ENCODE data around the gene IL6R. TPM values are rescaled to one million over a fixed set of nuclear protein-coding genes. Genes with fewer than 3 reads are reported as not detected.

Gene IL6R
- total and polyA plus RNA-seq, 2 donors (not counting 1 experiment from before 2014, with no cell fraction given), result 3.5 to 5.3 TPM

- Histone ChIP-seq H3K9ac (ENCODE audit: low read length) (no peak overlapping the region), H2AFZ (ENCODE audit: insufficient read depth, low read depth, low read length, poor library complexity, severe bottlenecking) (no peak overlapping the region), H4K20me1 (ENCODE audit: control insufficient read depth, insufficient read depth, low read length, poor library complexity, severe bottlenecking) (no peaks in the 10 kb centered on the region), H3K9me3 (ENCODE audit: control extremely low read depth in 1 of 3, control insufficient read depth in 2 of 3, insufficient read depth in 1 of 3, low read length in 2 of 3) (peaks cover 0 to 1% (median 0%) of the 10 kb centered on the region in 3 donors), H3K79me2 (ENCODE audit: control insufficient read depth, insufficient read depth, low read length) (no peaks in the 10 kb centered on the region), H3K27ac (ENCODE audit: low read length in 2 of 2) (no peak overlapping the region), H3K4me3 (ENCODE audit: control extremely low read depth in 1 of 5, extremely low read depth in 1 of 5, insufficient read depth in 1 of 5, low read depth in 2 of 5, low read length in 4 of 5) (no peak overlapping the region), H3K36me3 (replicated peaks in 1 of 2; ENCODE audit: control extremely low read depth in 1 of 2, control insufficient read depth in 1 of 2, extremely low read depth in 1 of 2, insufficient read depth in 2 of 2, low read length in 1 of 2) (no peaks in the 10 kb centered on the region), H3K27me3 (replicated peaks in 1 of 4; ENCODE audit: control extremely low read depth in 1 of 4, control insufficient read depth in 3 of 4, insufficient read depth in 4 of 4, low read length in 3 of 4) (no peaks in the 10 kb centered on the region), H3K4me1 (ENCODE audit: control insufficient read depth in 2 of 2, insufficient read depth in 2 of 2, low read length in 2 of 2) (peaks cover 0 to 3% of the 10 kb centered on the region in 2 donors), H3K4me2 (replicated peaks; ENCODE audit: low read depth, low read length, poor library complexity, severe bottlenecking) (no peak overlapping the region)
- 91% methylated on average over 10 of the region's 13 CpGs for WGBS (ENCODE audit: insufficient coverage)
- intact Hi-C loops (cut with micrococcal nuclease), result loop anchor here (5.0 kb wide), 1 partner anchor 35 kb away; the partner anchor contains the start of gene IL6R
- Mint-ChIP-seq H3K27ac (no peak overlapping the region), H3K4me3 (no peak overlapping the region), H3K9me3 (ENCODE audit: insufficient read depth) (no peaks in the 10 kb centered on the region), H3K27me3 (no peaks in the 10 kb centered on the region), H3K4me1 (peaks cover 13% of the 10 kb centered on the region)
- CTCF ChIA-PET, result interaction anchor here (0.8 to 1.0 kb wide), 3 partner anchors 12 to 22 kb away, joined by 3 to 7 read pairs (median 4); no protein-coding TSS in a partner anchor
- TF ChIP-seq, protein P1, sequence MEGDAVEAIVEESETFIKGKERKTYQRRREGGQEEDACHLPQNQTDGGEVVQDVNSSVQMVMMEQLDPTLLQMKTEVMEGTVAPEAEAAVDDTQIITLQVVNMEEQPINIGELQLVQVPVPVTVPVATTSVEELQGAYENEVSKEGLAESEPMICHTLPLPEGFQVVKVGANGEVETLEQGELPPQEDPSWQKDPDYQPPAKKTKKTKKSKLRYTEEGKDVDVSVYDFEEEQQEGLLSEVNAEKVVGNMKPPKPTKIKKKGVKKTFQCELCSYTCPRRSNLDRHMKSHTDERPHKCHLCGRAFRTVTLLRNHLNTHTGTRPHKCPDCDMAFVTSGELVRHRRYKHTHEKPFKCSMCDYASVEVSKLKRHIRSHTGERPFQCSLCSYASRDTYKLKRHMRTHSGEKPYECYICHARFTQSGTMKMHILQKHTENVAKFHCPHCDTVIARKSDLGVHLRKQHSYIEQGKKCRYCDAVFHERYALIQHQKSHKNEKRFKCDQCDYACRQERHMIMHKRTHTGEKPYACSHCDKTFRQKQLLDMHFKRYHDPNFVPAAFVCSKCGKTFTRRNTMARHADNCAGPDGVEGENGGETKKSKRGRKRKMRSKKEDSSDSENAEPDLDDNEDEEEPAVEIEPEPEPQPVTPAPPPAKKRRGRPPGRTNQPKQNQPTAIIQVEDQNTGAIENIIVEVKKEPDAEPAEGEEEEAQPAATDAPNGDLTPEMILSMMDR (IDR thresholded peaks at IDR 0.05), result peak; percentile 25
- no peak for TF ChIP-seq EZH2 (IDR thresholded peaks at IDR 0.05; ENCODE audit: borderline replicate concordance, insufficient read depth, low read depth, low read length, poor library complexity, severe bottlenecking)
- POLR2A ChIA-PET, result no interaction called here
- DNase-seq (no peak), ATAC-seq (ENCODE audit: low read depth) (no peak)
These were observed 37.0 kb downstream of the IL6R start for GRCh38 chr1:154442006-154442740.

Data from B cell (primary cell).